Activated effector memory CD4-positive, alpha-beta T cell treated with anti-CD3 and anti-CD28 coated beads, Interleukin-2, amount 50 U/mL, for 16 hours (primary cell): Measurements from ENCODE around the gene NFKB2.
A peak's percentile ranks its signal among the peaks of the same experiment; 100 is the strongest.

Experiments
- DNase-seq: peaks from one replicate; pipeline ENCODE4 v3.0.0-alpha.2; 2020

Gene NFKB2

DNA sequence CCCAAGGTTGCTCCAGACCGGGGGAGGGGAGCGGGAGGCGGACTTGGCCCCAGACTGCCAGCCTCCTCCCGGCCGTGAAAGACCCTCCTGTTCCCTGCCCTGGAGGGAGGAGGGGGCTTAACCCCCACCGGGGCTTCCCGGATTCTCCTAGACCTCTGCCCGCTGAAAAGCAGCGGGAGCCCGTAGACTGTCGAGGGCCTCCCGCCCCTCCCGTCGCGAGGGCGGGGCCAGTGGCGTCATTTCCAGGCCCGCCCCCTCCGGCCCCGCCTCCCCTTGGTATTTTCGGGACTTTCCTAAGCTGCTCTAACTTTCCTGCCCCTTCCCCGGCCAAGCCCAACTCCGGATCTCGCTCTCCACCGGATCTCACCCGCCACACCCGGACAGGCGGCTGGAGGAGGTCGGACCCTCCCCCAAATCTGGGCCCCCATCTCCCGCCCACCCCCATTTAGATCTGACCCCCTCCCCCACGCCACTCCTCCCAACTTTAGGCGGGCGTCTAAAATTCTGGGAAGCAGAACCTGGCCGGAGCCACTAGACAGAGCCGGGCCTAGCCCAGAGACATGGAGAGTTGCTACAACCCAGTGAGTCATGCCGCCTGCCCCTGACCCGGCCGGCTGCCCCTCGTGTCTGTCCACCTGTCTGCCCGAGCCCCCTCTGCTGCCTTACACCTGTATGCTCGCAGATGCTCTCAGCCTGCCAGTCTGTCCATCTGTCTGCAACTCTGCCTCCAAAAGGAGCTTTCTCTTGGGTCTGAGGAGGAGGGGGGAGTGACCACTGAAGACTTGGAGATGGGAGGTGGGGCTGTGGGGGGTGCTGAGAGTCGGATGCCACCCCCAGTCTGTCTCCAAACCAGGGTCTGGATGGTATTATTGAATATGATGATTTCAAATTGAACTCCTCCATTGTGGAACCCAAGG lies at the start of gene NFKB2:
TSS of gene NFKB2 (plus strand) at position 306 of the 917 bp plus-strand sequence. CDS start at position 561, 255 bp downstream.
- DNase-seq, result peak; percentile 97

DNA sequence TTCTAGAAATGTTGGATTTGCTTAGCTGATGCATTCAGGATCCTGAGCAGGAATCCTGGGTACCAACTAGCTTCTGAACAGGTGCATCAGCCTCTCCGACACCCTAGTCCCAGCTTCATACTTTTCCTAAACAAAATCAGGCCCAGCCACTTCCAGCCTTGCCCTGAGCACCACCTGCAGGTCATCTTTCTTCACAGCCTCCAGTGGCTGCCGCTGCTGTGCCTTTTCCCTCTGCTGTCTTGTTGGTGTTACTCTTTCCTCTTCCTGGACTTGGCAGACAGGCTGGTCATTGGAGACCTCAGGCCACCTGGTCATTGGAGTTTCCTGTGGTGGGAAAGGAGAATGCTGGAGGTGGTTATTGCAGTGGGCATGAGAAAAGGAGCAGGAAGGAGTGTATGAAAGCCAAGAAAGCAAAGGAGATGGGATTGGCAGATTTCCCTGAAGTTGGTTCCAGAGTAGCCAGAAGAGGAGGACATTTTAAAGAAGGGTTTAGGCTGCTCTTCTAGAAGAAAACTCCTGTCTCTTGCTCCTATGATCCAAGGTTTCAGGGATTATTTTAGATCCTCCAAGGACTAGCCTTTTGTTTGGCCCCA lies 48.2 kb upstream of the NFKB2 start:
- no peak for DNase-seq

DNA sequence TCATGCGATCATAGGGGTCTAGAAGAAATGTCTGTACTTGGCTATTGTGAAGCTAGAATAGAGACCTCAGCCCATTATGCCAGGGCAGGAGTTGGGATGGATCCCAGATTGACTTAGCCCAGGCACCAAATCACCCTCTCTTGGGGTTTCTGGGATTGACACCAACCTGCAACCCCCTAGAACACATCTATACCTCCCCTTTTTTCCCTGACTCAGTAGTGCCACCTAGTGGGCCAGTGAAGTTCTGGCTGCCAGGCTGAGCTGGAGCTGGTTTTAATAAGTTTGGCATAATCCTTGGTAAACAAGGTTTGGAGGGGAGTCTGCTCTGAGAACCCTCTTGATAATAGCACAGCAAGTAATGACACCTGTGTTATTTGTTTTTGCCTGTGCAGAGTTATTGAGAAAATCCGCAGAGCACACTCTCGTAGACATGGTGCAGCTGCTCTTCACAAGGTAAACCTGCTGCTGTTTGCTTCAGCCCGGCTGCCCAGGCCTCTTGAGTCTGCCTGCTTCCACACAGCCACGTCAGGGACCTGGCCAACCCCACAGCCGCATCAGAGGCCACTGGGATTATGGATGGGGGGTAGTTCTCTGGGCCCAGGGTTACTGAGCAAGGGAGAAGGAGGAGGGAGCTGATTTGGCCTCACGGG lies 43.3 kb upstream of the NFKB2 start:
- peak; percentile 87 for DNase-seq

GRCh38 chr10:102354451-102354850 lies 41.1 kb upstream of the NFKB2 start:
- DNase-seq, result no peak

DNA sequence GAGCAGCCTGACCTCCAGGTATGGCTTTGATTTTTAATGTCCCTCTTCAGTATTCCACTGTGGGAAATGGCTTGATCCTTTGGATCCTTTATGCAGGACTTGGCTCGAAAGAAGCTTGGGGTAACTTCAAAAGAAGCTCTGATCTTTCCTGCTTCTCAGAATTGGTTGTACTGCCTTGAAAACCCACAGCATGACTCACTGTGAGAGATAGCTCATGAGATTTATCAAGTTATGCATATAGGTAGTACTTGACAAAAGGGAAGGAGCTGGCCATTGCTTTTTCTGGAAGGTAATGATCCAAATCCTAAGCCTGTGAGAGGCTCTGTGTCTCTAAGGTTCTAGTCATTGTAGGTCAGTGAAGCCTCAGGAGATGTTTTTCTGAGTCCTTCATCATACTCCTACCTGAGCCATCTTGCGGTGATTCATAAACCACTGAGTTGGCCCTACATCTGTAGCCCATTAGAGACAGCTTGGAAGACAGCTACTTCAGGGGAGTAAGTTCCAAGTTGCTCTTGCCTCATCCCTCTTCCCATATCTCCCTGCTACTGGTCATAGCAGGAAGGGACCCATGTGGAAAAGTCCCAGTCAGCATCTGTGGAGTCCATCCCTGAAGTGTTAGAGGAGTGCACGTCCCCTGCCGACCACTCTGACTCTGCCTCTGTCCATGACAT lies 36.7 kb upstream of the NFKB2 start:
- no peak for DNase-seq

GRCh38 chr10:102367441-102367840 lies 28.1 kb upstream of the NFKB2 start:
- DNase-seq, result no peak

DNA sequence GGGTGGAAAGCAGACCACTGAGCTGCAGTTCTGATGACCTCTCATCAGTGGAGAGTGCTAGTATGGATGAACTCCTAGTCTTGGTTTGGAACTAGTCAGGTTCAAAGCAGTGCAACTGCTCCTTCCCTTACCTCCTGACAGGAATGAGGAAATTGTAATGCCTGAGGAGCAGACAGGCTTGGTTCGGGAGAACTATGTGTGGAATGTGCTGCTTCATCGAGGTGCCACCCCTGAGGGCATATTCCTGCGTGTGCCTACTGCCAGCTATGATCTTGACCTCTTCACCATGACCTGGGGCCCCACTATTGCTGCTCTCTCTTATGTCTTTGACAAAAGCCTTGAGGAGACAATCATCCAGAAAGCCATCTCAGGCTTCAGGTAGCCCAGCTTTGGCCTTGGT lies 27.4 kb upstream of the NFKB2 start:
- DNase-seq, result no peak

- DNase-seq, result no peak
Measured at GRCh38 chr10:102371295-102371694, 24.2 kb upstream of the NFKB2 start.

- no peak for DNase-seq
Measured at GRCh38 chr10:102375250-102375649, 20.3 kb upstream of the NFKB2 start.

DNA sequence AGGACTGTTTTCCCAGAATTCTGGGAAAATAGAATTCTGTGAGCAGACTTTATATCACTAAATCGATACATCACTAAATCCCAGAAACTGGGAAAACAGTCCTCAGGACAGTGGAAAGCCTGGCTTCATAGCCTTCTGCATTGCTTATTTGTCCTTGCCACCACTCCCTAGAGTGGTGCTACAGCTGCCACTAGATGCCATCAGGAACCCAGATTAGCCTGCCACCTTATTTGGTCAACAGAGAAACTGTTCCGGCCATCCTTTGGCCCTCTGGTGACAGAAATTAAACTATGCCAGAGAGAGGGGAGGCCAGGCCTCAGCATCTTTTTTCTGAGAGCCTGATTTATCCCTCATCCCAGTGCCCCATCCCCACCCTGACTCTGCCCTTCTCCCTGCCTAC lies 19.6 kb upstream of the NFKB2 start:
- no peak for DNase-seq

DNA sequence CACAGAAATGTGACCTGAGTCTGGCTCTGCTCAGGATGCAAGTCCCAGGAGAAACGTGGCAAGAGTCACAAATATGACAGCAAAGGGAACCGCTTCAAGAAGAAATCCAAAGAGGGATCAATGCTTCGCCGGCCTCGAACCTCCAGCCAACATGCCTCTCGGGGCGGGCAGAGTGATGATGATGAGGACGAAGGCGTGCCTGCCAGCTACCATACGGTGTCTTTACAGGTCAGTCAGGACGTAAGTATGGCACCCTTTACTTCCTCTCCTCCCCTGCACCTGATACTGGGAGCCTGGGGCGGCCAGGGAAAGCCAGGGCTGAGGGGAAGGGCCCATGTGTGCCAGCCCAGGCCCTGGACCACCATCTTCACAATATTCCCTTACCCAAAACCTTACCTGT lies 18.6 kb upstream of the NFKB2 start:
- no peak for DNase-seq

GRCh38 chr10:102379383-102379782 lies 16.1 kb upstream of the NFKB2 start:
- no peak for DNase-seq

DNA sequence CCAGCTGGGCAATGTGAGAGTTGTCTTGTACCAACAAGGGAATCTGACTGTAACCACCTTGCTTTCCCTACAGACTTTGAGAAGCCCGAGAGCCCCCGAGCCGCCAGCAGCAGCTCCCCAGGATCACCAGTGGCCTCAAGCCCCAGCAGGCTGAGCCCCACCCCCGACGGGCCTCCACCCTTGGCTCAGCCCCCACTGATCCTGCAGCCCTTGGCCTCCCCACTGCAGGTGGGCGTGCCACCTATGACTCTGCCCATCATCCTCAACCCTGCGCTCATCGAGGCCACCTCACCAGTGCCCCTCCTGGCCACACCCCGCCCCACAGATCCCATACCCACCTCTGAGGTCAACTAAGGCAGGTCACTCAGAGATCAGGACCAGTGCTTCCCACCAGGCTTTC lies 13.5 kb upstream of the NFKB2 start:
- no peak for DNase-seq

DNA sequence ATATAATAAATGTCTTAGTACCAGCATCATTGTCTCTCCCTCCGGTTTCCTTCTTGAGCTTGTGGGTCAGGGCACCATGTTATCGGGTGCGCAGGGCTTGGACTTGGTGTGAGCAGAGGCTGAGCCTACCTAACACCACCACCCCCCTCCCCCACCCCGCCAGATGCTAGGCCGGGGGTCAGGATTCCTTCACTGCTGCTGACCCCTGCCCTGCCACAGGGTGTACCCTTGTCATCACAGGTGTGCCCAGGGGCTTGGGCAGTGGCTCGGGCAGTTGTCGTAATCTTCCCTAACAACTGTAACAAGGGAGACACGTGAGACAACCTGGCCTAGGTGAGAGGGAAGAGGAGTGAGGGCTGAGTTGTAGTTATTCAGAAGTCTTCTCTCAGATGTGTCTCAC lies 12.6 kb upstream of the NFKB2 start:
- no peak for DNase-seq

DNA sequence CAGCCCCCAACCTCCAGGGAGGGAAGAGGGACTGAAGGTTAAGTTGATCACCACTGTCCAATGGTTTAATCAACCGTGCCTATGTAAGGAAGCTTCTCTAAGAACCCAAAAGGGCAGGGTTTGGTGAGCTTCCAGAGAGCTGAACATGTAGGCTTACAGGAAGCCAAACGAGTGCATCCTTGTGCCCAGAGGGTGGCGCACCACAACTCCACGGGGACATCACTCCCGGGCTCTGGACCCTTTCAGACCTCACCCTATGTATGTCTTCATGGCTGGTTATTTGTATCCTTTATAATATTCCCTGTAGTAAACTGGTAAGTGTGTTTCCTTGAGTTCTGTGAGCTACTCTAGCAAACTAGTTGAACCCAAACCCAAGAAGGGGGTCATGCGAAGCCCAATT lies 11.5 kb upstream of the NFKB2 start:
- no peak for DNase-seq

DNA sequence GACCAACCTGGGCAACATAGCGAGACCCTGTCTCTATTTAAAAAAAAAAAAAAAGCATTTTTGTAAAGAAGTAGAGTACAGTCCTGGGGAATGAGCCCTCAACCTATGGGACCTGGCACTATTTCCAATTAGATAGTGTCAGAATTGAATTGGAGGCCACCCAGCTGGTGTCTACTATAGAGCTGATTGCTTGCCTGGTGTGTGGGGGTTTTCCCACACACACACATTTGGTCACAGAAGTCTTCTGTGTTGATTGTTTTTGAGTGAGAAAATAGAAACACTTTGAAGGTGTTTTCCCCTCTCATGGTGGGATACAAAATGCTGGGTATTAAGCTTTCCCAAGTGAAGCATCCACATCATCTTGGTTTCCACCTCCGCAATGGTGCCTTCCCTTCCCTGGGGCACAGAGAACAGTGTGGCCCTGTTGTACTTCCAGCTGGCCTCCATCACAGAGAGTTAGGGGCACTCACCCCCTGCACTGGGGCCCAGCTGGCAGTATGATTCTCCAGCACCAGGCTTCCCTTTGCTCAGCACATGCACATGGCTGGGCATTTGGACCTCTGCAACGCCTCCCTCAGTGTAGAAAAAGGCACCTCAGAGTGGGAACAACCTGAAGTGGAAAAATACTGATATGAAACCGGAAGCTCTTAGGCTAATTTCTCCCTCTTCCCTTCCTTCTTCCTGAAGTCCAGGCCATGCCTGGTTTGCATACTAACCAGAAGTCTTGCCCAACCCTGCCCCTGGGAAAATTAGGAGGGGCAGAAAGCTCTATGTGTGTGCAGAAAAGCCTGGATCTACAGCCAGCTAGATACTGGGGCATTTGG lies 10.7 kb upstream of the NFKB2 start:
- no peak for DNase-seq

DNA sequence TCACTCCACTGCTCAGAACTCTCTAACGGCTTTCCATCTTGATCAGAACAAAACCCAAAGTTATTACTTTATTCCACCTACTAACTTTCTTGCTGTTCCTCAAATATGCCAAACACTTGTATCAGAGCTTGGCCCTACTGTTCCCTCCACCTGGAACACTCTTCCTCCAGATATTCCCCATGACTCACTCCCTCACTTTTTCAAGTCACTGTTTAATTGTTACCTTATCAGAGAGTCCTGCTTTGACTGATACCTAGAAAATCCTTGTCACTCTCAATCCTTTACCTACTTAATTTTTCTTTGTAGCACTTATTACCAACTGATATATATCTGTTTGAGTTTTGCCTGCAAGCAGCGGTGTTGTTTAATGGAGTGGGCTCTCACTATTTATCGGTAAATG lies 5.6 kb upstream of the NFKB2 start:
- DNase-seq, result no peak

DNA sequence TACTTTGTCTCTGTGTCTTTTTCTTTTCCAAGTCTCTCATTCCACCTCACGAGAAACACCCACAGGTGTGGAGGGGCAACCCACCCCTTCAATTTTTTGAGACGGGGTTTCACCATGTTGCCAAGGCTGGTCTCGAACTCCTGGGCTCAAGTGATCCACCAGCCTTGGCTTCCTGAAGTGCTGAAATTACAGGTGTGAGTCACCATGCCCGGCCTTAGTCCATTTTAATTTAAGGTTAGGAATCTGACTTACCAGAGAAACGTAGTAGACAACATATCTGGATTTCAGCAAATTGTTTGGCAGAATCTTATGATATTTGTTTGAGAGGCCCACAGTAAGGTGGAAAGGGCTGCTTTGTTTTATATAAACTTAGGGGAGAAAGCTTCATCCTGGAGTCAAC lies 3.2 kb upstream of the NFKB2 start:
- no peak for DNase-seq

GRCh38 chr10:102393411-102394078 lies 2.0 kb upstream of the NFKB2 start:
- DNase-seq, result no peak

- peak; percentile 100 for DNase-seq
Measured at GRCh38 chr10:102394079-102394800, 1.3 kb upstream of the NFKB2 start.

DNA sequence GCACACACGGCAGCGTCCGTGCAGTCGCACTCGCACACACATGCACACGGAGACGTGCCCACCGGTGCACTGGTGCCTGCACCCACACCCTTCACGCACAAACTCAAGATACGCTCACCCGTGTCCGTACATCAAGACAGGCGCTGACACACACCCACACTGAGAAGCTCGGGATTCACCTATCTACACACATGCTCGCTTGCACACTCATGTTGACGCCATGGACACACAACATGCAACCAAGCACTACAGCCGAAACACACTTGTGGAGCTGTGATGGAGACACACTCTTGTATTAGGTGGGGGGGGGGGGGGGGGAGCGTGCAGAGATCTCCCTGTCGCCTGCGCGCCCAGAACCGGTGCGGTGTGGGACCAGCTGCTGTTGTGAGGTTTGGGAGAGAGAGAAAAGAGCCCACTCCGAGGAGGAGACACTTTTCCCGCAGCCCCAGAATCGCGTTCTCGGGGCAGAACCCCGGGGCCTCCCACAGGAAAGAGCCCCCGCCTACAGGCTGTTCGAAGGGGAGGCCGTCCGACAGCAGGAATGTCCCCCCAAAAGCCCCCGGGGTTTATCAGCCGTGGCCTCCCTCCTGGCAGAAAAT lies 605 bp upstream of the NFKB2 start:
- peak; percentile 87 for DNase-seq
